ENCODE measurements around the gene KNTC1.
"Not testable (repeated sequence)": the region's sequence is repeated elsewhere in the genome, so short reads cannot be mapped to it uniquely, and the experiment has no call there.

The KNTC1 gene

GRCh38 chr12:122584177-122584863 lies 57.3 kb downstream of the KNTC1 start:
- H3K9me3 ChIP-seq, result no peaks in the 10 kb centered on the region
- H3K4me2 ChIP-seq, result no peak overlapping the region
- TF ChIP-seq Cebpa-rat (IDR thresholded peaks at IDR 0.05), result no peak
- no peak overlapping the region for H3K9ac ChIP-seq
- no peaks in the 10 kb centered on the region for H3K27me3 ChIP-seq
- H4K20me1 ChIP-seq, result no peaks in the 10 kb centered on the region
- no peak overlapping the region for H3K4me3 ChIP-seq
- H3K27ac ChIP-seq, result no peak overlapping the region
- H3K36me3 ChIP-seq, result peaks cover 93% of the 10 kb centered on the region
- no peaks in the 10 kb centered on the region for H3K4me1 ChIP-seq

- no peak overlapping the region for H3K4me3 ChIP-seq
- peaks cover 93% of the 10 kb centered on the region for H3K36me3 ChIP-seq
- H3K9ac ChIP-seq, result no peak overlapping the region
- no peak for TF ChIP-seq Cebpa-rat (IDR thresholded peaks at IDR 0.05)
- H3K27ac ChIP-seq, result no peak overlapping the region
- no peaks in the 10 kb centered on the region for H3K4me1 ChIP-seq
- H3K4me2 ChIP-seq, result no peak overlapping the region
- no peaks in the 10 kb centered on the region for H4K20me1 ChIP-seq
- H3K9me3 ChIP-seq, result no peaks in the 10 kb centered on the region
- no peaks in the 10 kb centered on the region for H3K27me3 ChIP-seq
Measured at GRCh38 chr12:122590990-122591389, 63.9 kb downstream of the KNTC1 start.

GRCh38 chr12:122591966-122592365 lies 64.9 kb downstream of the KNTC1 start:
- not testable (repeated sequence) for H3K4me1 ChIP-seq, H3K27me3 ChIP-seq, H3K4me3 ChIP-seq, H3K27ac ChIP-seq, H3K9ac ChIP-seq, H3K4me2 ChIP-seq, H4K20me1 ChIP-seq, H3K9me3 ChIP-seq
- H3K36me3 ChIP-seq, result peaks cover 91% of the 10 kb centered on the region

GRCh38 chr12:122592543-122592942 lies 65.5 kb downstream of the KNTC1 start:
- not testable (repeated sequence) for H3K4me3 ChIP-seq, H3K4me1 ChIP-seq, H3K27ac ChIP-seq, H3K9me3 ChIP-seq, H4K20me1 ChIP-seq, H3K27me3 ChIP-seq, H3K4me2 ChIP-seq, H3K9ac ChIP-seq
- H3K36me3 ChIP-seq, result peaks cover 91% of the 10 kb centered on the region

GRCh38 chr12:122593910-122594309 lies 66.9 kb downstream of the KNTC1 start:
- Histone ChIP-seq H3K4me1 (no peaks in the 10 kb centered on the region), H4K20me1 (no peaks in the 10 kb centered on the region), H3K9ac (no peak overlapping the region), H3K36me3 (peaks cover 89% of the 10 kb centered on the region), H3K4me2 (no peak overlapping the region), H3K27ac (no peak overlapping the region), H3K4me3 (no peak overlapping the region), H3K9me3 (no peaks in the 10 kb centered on the region), H3K27me3 (no peaks in the 10 kb centered on the region)
- no peak for TF ChIP-seq Cebpa-rat (IDR thresholded peaks at IDR 0.05)

GRCh38 chr12:122596838-122597237 lies 69.8 kb downstream of the KNTC1 start:
- no peak for TF ChIP-seq Cebpa-rat (IDR thresholded peaks at IDR 0.05)
- Histone ChIP-seq H3K27me3 (no peaks in the 10 kb centered on the region), H3K4me1 (no peaks in the 10 kb centered on the region), H3K9me3 (no peaks in the 10 kb centered on the region), H3K36me3 (peaks cover 84% of the 10 kb centered on the region), H3K27ac (no peak overlapping the region), H3K4me3 (no peak overlapping the region), H3K9ac (no peak overlapping the region), H4K20me1 (no peaks in the 10 kb centered on the region), H3K4me2 (no peak overlapping the region)

GRCh38 chr12:122602456-122602855 lies 75.4 kb downstream of the KNTC1 start:
- no peak overlapping the region for H3K9ac ChIP-seq
- H3K27me3 ChIP-seq, result no peaks in the 10 kb centered on the region
- no peak for TF ChIP-seq Cebpa-rat (IDR thresholded peaks at IDR 0.05)
- no peaks in the 10 kb centered on the region for H4K20me1 ChIP-seq
- no peaks in the 10 kb centered on the region for H3K9me3 ChIP-seq
- peaks cover 82% of the 10 kb centered on the region for H3K36me3 ChIP-seq
- no peak overlapping the region for H3K4me2 ChIP-seq
- H3K4me3 ChIP-seq, result no peak overlapping the region
- H3K4me1 ChIP-seq, result no peaks in the 10 kb centered on the region
- H3K27ac ChIP-seq, result no peak overlapping the region

- Histone ChIP-seq H3K27me3 (no peaks in the 10 kb centered on the region), H3K4me3 (no peak overlapping the region), H4K20me1 (no peaks in the 10 kb centered on the region), H3K27ac (no peak overlapping the region), H3K36me3 (peaks cover 83% of the 10 kb centered on the region), H3K9me3 (no peaks in the 10 kb centered on the region), H3K4me1 (no peaks in the 10 kb centered on the region), H3K9ac (no peak overlapping the region), H3K4me2 (no peak overlapping the region)
- TF ChIP-seq Cebpa-rat (IDR thresholded peaks at IDR 0.05), result no peak
Measured at GRCh38 chr12:122604993-122605392, 77.9 kb downstream of the KNTC1 start.

GRCh38 chr12:122609732-122610131 lies 82.7 kb downstream of the KNTC1 start:
- Histone ChIP-seq H3K36me3 (peaks cover 97% of the 10 kb centered on the region), H3K27me3 (no peaks in the 10 kb centered on the region), H3K4me2 (no peak overlapping the region), H3K9ac (no peak overlapping the region), H4K20me1 (no peaks in the 10 kb centered on the region), H3K27ac (no peak overlapping the region), H3K4me3 (no peak overlapping the region), H3K9me3 (no peaks in the 10 kb centered on the region), H3K4me1 (no peaks in the 10 kb centered on the region)
- no peak for TF ChIP-seq Cebpa-rat (IDR thresholded peaks at IDR 0.05)

GRCh38 chr12:122610207-122610606 lies 83.2 kb downstream of the KNTC1 start:
- Histone ChIP-seq H3K4me1 (no peaks in the 10 kb centered on the region), H3K36me3 (peaks cover 98% of the 10 kb centered on the region)

GRCh38 chr12:122610911-122611310 lies 83.9 kb downstream of the KNTC1 start:
- TF ChIP-seq Cebpa-rat (IDR thresholded peaks at IDR 0.05), result no peak
- no peaks in the 10 kb centered on the region for H4K20me1 ChIP-seq
- peaks cover 98% of the 10 kb centered on the region for H3K36me3 ChIP-seq
- H3K4me1 ChIP-seq, result no peaks in the 10 kb centered on the region
- no peak overlapping the region for H3K9ac ChIP-seq
- no peak overlapping the region for H3K27ac ChIP-seq
- H3K4me2 ChIP-seq, result no peak overlapping the region
- no peaks in the 10 kb centered on the region for H3K27me3 ChIP-seq
- H3K4me3 ChIP-seq, result no peak overlapping the region
- no peaks in the 10 kb centered on the region for H3K9me3 ChIP-seq

More at GRCh38 chr12:122610207-122610606, 83.2 kb downstream of the KNTC1 start:
- TF ChIP-seq Cebpa-rat (IDR thresholded peaks at IDR 0.05), result no peak
- no peak overlapping the region for H3K4me2 ChIP-seq
- no peaks in the 10 kb centered on the region for H3K27me3 ChIP-seq
- H3K9ac ChIP-seq, result no peak overlapping the region
- no peak overlapping the region for H3K4me3 ChIP-seq
- H3K9me3 ChIP-seq, result no peaks in the 10 kb centered on the region
- no peaks in the 10 kb centered on the region for H4K20me1 ChIP-seq
- H3K27ac ChIP-seq, result no peak overlapping the region
